Activated CD8-positive, alpha-beta memory T cell treated with anti-CD3 and anti-CD28 coated beads, Interleukin-2, amount 50 U/mL, for 24 hours (primary cell): ENCODE data around the gene CENPQ.

Experiments used
- DNase-seq: peaks from one replicate; pipeline ENCODE4 v3.0.0-alpha.2; 2020; ENCODE audit errors: extremely low read depth

Gene CENPQ

DNA sequence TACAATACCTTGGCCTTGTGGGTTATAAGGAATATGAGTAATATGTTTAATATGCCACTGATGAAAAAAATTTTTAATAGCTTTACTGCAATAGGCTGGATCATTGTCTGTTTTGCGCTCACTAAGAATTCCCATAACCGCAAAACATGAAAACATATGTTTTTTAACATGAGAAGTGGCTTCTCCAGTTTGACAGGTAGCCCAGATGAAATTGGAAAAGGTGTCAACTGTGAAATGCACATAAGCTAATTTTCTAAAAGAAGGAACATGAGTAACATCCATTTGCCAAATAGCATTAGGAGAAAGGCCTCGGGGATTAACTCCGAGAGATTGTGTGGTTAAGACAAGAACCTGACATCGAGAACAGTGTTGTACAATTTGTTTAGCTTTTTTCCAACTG is 41.5 kb downstream of the CENPQ start:
- no peak for DNase-seq

DNA sequence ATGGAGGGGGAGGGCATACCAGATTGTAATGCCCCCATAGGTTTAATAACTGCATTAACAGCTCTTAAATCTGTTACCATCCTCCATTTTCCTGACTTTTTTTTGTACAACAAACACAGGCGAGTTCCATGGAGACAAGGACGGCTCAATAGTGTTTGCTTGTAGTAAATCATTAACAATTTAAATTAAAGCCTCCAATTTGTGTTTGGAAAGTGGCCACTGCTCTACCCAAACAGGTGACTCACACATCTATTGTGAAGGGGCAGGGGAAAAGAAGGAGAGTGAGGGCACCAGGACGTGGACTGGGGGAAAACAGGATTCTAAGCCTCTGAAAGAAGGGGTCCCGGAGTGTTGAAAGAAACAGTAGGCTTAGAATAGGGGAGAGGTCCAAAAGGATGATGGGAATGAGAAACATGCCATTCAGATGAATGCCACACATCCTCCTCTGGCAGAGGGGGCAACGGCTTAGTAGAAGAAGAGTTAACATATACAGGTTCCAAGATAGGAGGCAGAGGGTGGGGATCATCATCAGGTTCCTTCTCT is 43.5 kb downstream of the CENPQ start:
- DNase-seq, result no peak

DNA sequence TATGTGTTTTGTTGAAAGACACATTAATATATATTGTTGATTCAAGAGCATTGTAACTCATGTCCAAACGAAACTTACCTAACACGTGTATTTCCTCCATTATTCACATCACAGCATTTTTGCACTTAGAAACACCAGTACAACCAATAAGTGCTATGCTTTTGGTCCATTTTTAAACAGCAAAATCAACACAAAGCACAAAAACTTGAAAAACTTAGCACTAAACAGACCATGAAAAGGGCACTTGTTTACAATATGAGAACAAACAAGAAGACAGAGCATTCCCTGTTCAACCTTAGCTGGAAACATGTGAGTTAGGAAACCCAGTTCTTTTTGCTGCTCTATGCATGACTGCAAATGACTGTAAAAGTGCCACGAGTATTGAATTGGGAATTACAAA is 46.2 kb downstream of the CENPQ start:
- DNase-seq, result no peak

DNA sequence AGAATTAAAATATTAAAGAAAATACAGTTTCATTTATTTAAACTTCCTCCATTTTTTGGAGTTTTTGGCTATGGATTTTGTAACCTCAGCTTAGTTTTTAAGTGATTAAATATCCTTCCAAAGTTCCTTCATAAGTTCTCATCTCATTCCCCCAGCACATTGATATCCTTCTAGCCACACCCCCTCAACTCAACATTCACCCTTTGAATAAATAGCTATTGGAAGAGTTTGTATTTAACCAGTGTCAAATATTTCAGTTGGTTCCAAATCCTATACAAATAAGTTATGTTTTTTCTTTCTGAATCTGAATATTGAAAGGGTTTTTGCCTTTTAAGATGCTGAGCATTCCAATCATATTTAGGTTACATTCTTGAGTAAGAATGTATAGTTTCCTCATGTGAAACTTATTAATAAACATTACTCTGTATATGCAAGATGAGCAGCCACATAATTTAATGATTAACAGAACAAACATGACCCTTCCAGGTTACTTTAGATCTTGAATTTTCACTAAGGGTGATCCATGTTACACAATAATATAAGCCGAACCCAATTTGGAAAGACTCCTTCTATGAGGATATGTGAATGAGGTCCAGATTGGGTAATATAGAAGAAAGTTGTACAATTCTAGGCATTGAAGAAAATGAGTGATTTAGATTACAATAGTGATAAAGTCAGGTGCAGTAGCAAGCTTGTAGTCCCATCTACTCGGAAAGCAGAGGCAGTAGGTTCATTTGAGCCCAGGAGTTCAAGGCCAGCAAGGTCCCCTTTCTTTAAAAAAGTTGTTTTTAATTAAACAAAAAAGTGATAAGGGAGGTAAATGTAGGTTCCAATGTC is 50.2 kb downstream of the CENPQ start:
- DNase-seq, result no peak

DNA sequence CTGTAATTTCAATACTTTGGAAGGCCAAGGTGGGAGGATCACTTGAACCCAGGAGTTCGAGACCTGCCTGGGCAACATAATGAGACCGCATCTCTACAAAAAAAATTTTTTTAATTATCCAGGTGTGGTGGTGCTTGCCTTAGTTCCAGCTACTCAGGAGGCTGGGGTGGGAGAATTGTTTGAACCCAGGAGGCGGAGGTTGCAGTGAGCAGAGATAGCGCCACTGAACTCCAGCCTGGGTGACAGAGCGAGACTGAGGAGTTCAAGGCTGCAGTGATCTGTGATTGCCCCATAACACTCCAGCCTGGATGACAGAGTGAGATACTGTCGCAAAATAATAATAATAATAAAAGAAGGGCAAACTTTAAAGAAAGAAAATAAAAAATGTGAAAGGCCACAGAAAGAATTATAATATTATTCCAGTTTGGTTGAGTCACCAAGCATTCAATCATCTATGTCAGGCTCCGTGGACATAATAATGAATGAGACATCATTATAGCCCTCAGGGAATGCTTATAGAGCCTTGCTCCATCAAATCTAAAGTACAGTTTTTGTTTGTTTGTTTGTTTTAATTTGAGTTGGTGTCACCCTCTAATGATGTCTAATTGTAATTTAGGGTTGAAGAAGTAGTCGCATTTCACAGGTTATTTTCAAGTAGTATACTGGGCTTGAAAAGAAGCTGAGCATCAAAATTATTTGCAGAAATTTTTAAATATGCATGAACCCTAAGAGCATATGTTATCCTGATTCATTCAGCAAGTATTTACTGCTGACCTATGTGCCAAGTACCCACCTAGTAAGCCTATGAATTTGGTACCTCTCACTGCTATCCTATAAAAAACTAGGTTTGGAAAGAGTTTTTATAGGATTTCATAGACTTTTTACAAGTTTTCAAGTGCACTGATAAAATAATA is 51.7 kb downstream of the CENPQ start:
- no peak for DNase-seq

DNA sequence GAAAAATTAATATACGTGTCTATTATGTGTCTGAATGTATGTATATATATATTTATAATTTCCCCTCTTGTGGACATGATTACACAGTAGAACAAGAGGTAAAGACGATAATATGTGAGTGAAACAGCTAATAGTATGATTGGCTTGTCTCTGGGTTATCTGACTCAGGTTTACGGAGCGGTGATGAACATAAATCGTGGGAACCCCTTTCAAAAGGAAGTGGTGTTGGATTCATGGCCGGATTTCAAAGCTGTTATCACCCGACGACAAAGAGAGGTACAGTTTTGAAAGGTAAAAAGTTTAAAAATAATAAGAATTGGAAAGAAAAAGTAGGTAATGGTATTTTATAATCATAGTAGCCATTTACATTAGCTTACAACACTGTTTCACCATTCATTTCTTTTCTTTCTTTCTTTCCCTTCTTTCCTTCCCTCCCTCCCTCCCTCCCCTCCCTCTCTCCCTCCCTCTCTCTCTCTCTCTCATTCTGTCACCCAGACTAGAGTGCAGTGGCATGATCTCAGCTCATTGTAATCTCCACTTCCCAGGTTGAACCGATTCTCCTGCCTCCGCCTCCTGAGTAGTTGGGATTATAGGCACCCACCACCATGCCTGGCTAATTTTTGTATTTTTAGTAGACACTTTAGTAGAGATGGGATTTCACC is 52.4 kb downstream of the CENPQ start:
- no peak for DNase-seq

DNA sequence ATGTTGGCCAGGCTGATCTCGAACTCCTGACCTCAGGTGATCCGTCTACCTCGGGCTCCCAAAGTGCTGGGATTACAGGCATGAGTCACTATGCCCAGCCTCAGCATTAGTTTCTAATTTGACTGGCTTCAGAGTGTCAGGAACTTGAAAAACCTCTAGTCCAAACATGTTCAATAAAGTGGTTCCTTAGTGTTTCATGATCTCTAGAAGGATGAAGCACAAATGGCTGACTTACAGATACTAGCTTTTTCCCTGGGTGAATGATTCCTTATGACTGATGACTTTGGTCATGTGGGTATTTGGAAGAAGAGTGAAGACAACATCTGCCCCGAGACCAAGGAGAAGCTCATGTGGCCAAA is 53.0 kb downstream of the CENPQ start:
- no peak for DNase-seq

DNA sequence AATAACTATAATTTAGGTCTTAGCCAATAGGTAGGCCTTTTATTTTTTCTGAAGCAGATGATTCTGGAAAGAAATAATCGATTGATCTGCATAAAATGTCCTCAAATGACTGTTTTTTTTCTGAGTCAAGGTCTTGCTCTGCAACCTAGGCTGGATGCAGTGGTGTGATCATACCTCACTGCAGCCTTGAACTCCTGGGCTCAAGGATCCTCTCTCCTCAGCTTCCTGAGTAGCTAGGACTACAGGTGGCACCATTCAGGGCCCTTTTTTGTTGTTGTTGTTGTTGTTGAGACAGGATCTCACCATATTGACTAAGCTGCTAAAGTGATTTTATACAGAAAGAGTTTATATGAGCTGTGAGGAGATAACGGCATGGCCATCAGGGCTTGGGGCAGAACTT is 54.7 kb downstream of the CENPQ start:
- DNase-seq, result no peak

DNA sequence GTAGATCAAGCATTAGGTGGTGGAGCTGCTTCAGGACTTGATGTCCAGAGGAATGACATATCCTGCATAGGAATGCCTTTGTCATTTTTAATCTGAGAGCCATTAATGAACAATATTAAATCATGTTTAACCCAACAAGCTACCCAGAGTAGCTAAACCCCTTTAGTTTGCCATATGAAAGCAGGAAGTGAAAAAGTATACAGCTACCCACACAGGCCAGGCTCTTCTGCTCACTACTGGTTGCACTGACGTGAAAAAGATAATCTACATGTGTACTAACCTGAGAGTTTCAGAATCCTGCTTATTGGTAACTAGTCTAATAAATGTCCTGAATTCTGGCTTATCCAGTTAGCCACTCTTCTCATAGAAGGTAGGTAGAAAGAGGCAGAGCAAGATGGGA is 56.5 kb downstream of the CENPQ start:
- DNase-seq, result no peak

DNA sequence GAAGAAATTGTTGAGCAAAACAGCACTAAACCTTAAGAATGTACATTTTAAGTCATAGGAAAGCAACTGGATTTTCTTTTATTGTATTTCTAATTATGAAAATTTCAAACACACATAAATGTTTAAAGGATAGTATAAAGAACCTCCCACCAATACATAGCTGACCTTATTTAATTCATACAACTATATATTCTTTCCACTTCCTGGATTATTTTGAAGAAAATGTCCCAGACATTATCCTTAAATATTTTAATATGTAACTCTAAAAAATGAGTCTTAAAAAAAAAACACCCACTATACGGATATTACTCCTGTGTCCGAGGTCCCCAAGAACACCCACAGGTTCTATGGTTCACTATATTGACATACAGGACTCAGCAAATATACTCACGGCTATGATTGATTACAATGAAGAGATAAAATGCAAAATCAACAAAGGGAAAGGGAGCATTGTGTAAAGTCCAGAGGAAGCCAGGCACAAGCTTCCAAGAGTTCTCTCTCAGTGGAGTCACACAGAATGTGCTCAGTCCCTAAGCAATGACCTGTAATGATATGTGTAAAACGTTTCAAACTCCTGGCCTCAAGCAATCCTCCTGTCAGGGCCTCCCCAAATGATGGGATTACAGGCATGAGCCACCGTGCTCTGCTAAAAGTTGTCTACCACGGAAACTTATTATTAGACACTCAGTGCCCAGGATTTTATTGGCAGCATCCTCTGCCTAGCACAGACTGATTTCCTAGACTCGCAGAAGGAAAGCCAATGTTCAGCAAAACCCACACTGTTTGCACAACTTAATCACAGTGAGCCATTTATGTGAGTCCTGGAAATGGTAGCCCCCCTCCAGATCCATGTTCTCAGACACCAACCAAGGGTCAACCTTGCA is 59.8 kb downstream of the CENPQ start:
- DNase-seq, result no peak

DNA sequence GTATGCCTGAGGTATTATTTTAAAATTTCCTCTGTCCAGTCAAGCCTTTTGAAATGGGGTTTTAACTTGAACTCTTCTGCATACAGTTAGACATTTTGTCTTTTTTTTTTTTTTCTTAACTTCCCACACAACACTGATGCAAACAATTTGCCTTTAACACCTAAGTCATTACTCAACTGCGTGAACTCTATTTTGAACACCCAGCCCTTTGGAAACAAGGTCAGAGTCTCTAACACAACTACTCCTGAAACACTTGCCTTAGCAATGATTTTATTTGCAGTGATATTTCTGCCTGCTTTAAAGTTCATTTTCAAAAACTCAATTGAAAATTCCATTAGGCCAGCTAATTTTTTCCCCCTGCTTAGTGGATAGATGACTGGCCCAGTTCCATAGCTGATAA is 60.7 kb downstream of the CENPQ start:
- no peak for DNase-seq

DNA sequence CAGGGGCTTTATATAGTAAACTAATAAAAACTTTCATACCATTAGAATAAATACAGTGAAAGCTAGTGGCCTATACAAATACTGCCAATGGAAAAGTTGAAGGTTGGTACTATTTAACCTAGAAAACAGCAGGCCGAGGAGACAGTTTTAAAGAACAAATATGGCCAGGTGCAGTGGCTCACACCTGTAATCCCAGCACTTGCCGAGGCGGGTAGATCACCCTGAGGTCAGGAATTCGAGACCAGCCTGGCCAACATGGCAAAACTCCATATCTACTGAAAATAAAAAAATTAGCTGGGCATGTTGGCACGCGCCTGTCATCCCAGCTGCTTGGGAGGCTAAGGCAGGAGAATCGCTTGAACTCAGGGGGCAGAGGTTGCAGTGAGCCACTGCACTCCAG is 61.4 kb downstream of the CENPQ start:
- DNase-seq, result no peak

DNA sequence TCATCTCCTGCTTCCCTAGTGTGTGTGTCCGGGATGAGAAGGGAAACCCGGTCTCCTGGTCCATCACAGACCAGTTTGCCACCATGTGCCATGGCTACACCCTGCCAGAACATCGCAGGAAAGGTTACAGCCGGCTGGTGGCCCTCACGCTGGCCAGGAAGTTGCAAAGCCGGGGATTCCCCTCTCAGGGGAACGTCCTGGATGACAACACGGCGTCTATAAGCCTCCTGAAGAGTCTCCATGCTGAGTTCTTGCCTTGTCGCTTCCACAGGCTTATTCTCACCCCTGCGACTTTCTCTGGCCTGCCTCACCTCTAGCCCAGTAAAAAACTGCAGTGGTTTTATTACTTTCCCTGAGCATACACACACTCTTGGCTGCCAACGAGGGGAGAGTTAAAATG is 63.4 kb downstream of the CENPQ start:
- DNase-seq, result no peak

DNA sequence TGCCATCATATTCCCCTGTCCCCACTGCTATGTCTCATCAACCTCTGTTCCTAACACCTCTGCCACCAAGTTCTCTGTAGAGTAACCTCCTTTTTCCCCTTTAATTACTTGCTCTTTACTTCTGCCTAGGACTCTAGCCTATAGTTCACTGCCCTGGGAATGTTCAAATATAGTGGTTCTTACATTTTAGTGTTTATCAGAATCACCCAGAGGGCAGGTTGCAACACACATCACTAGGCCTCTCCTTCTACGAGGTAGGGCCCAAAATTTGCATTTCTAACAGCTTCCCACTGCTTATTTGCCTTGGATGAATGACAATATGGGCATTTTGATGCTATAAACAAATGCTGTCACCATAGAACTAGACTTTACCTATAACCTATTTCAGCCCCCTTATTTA is 64.2 kb downstream of the CENPQ start:
- no peak for DNase-seq

DNA sequence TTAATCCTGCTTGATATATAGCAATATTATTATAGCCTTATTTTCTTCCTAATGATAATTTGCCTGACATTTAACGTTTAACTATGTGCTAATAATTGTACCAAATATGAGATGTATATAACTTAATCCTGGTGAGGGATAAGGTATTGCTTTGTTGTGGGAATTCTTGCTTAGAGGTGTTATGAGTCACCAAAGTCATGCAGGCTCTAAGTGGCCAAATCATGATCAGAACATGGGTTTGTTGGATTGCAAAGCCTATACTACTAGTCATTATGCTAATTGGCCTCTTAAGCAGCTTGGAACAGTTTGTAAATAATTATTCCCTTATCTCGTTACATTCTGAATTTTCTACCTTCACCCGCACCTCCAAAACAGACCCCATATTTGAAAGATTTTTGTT is 65.4 kb downstream of the CENPQ start:
- no peak for DNase-seq

DNA sequence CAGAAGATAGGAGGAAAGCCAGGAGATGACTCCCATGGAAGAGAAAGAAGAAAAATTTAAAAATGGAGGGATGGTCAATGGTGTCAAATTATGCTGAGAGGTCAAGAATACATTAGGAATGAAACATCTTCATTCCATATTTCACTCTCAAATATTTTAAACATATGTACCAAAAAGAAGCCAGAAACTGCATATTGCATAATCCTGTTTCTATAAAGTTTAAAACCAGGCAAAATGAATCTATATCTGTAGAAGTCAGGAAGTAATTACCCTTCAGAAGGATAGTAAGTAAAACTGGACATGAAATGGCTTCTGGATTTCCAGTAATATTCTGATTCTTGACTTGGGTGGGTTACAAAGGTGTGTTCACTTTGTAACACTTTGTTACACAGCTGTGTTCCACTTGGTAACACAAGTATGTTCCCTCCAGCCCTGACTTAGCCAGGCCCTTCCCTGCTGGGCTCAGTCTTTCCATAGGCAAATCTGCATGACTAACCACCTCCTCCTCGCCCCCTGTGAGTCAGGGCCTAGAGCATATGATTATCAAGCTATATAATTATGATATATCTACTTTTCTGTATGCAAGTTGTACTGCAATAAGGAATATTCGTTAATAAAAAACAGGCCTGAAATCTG is 67.1 kb downstream of the CENPQ start:
- DNase-seq, result no peak

DNA sequence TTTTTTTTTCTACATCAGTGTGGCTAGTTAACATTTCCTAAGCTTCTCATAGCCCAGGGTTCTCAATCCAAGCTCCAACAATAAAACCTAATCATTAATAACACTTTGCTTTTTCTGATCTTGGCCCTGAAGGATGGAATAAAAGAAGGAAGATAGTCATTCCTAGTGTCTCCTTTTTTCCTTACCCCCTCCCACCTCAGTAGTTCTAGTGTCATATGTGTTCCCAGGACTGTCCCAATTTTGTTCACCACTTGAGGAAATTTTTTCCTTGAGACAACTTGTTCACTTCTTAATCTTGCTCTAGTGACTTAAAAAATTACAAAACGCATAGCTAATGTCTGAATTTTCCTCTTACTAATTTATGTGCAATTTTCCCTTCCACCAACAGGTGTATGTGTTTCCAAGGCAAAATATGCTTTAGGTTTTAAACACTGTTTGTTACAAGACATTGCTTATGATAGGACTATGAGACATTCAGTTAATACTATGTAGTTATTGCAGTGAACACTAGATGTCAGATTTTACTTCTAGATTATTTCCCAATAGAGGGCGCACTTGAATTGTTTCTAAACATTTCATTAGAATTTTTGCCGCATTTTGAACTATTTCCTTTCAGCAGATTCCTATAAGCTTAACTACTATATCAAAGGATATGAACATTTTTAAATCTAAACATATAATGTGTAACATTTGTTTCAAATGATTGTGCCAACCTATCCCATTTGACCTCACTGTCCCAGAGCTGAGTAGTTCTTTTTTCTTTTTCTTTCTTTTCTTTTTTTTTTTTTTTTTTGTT is 68.8 kb downstream of the CENPQ start:
- no peak for DNase-seq

DNA sequence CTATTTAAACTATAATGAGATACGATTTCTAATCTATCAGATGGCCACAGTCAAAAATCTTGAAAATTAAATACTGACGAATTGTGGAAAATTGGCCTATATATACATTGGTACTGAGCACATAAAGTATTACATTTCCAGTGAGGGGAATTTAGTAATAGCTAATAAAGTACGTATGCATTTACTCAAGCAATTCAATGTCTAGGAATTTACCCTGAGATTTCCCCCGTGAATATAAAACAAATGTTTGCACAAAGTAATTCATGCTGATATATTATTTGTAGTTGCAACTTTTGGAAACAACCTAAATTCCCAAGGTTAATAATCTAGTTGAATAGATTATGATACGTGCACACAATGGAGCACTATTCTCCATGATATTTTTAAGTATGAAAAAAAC is 72.6 kb downstream of the CENPQ start:
- no peak for DNase-seq

DNA sequence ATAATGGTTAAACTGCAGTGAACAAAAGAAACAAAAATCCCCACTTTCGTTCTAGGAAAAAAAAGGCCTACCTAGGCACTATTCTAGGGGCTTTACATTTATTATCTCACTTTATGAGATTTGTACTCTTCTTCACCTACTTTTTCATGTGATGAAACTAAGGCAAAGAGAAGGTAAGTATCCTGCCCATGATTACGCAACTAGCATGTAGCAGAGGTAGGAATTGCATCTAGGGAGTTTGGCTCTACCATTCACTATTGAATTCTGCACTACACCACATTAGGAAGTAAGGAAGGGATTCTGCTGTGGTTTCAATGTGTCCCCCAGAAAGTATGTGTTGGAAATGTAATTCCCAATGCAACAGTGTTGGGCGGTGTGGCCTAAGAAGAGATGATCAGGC is 75.9 kb downstream of the CENPQ start:
- DNase-seq, result no peak

DNA sequence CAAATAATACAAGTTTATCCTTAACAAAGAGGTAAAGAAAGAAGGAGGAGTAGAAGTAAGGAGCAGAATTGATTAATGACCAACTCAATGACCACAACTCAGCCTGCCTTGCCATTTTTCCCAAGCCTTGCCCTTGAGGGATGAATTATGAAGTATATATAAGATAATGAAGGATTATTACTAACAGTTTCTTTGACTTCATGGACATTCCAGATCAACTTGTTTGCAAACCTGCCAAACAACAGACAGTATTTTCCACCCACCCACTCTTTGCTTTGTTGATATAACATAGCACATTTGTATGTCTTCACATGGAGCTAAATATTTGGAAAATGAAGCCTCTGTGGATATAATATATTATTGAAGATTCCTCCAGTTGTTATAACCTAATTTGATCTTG is 77.4 kb downstream of the CENPQ start:
- no peak for DNase-seq
